GM21526 (cell line): ENCODE measurements around the gene IREB2.
"Not testable (repeated sequence)": the region's sequence is repeated elsewhere in the genome, so short reads cannot be mapped to it uniquely, and the experiment has no call there.

Source experiments
- ATAC-seq: cut with Tn5 transposase; IDR thresholded peaks from one replicate; pipeline ENCODE4 v1.9.1; 2021; ENCODE audit warnings: moderate library complexity; ENCODE audit not compliant: unreplicated experiment, low FRiP score

Gene IREB2

GRCh38 chr15:78437762-78438618, at the start of gene IREB2:
Gene IREB2 (plus strand): TSS chr15:78438216. CDS start chr15:78438338, 122 bp downstream.
- peak; percentile 82 for ATAC-seq

- ATAC-seq, result no peak
These were observed 49.2 kb upstream of the IREB2 start for GRCh38 chr15:78388865-78389264.

GRCh38 chr15:78389322-78389721, 48.7 kb upstream of the IREB2 start:
- no peak for ATAC-seq

- ATAC-seq, result no peak
These were observed 48.3 kb upstream of the IREB2 start for GRCh38 chr15:78389738-78390137.

GRCh38 chr15:78390242-78390641, 47.8 kb upstream of the IREB2 start:
- no peak for ATAC-seq

GRCh38 chr15:78390826-78391225, 47.2 kb upstream of the IREB2 start:
- ATAC-seq, result no peak

- no peak for ATAC-seq
These were observed 46.2 kb upstream of the IREB2 start for GRCh38 chr15:78391781-78392180.

- ATAC-seq, result no peak
These were observed 45.6 kb upstream of the IREB2 start for GRCh38 chr15:78392430-78392829.

- no peak for ATAC-seq
These were observed 44.9 kb upstream of the IREB2 start for GRCh38 chr15:78393137-78393536.

GRCh38 chr15:78394026-78394425, 44.0 kb upstream of the IREB2 start:
- ATAC-seq, result no peak

GRCh38 chr15:78394981-78395616, 42.9 kb upstream of the IREB2 start:
- ATAC-seq, result no peak

- no peak for ATAC-seq
These were observed 41.7 kb upstream of the IREB2 start for GRCh38 chr15:78396186-78396814.

GRCh38 chr15:78396976-78397375, 41.0 kb upstream of the IREB2 start:
- ATAC-seq, result no peak

GRCh38 chr15:78397382-78397781, 40.6 kb upstream of the IREB2 start:
- no peak for ATAC-seq

GRCh38 chr15:78398076-78398825, 39.8 kb upstream of the IREB2 start:
- no peak for ATAC-seq

GRCh38 chr15:78399091-78399490, 38.9 kb upstream of the IREB2 start:
- ATAC-seq, result no peak

- ATAC-seq, result no peak
These were observed 35.9 kb upstream of the IREB2 start for GRCh38 chr15:78402061-78402610.

GRCh38 chr15:78404125-78404524, 33.9 kb upstream of the IREB2 start:
- ATAC-seq, result no peak

GRCh38 chr15:78404796-78405195, 33.2 kb upstream of the IREB2 start:
- ATAC-seq, result not testable (repeated sequence)

- ATAC-seq, result no peak
These were observed 32.6 kb upstream of the IREB2 start for GRCh38 chr15:78405336-78405924.
